ENCODE data around the gene CACNA1C. TPM values are rescaled to one million over a fixed set of nuclear protein-coding genes. Genes with fewer than 3 reads are reported as not detected.

Gene CACNA1C
- 10 to 100 TPM in 1 of 4 donors, 1 to 10 TPM in 3; 5.2 to 12.9 (median 6.3) TPM for total RNA-seq

DNA sequence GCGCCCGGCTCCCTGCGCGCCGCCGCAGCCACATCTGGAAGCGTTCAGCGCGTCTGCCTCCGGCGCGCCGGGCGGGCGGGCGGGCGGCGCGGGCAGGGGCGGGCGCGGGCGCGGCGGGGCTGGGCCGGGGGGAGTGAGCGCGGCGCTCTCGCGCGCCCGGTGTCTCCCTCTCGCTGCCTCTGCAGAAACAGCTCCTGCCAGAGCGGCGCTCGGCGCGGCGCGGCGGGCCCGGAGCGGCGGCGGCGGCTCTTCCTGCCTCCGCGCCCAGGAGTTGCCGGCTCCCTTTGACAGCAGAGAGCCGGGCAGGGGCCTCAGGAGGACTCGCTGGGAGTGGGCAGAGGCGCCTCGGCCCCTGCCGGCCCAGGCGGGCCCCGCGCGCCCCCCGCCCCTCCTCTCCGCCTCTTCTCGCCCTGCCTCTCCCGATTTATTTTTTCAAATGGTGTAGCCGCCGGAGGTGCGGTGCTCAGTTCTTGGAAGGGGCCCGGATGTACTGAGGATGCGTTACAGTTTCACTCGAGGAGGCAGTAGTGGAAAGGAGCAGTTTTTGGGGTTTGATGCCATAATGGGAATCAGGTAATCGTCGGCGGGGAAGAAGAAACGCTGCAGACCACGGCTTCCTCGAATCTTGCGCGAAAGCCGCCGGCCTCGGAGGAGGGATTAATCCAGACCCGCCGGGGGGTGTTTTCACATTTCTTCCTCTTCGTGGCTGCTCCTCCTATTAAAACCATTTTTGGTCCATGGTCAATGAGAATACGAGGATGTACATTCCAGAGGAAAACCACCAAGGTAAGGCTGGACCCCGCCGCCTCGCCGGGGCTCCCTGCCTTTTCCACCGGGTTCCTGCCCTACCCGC lies at the start of gene CACNA1C:
Gene CACNA1C (plus strand): TSS at position 162 of the 853 bp plus-strand sequence. CDS start 576 bp downstream, at position 738.
- Histone ChIP-seq H3K4me1 (peaks cover 0 to 24% (median 0%) of the 10 kb centered on the region in 4 donors), H3K4me3 (peak within 1 kb of the TSS; percentile 30 to 69 (median 38)), H3K27me3 (peaks cover 0 to 43% of the 10 kb centered on the region in 2 donors), H3K9me3 (no peaks in the 10 kb centered on the region), H3K27ac (peak within 1 kb of the TSS in 3 of 4 donors; percentile 17 to 79 (median 64)), H3K36me3 (no peaks in the 10 kb centered on the region)
- peak in 1 of 2 donors; percentile 21 for DNase-seq (ENCODE audit: low spot score in 2 of 2)
- no peak for TF ChIP-seq EP300 (IDR thresholded peaks at IDR 0.05)
- TF ChIP-seq, protein P1, sequence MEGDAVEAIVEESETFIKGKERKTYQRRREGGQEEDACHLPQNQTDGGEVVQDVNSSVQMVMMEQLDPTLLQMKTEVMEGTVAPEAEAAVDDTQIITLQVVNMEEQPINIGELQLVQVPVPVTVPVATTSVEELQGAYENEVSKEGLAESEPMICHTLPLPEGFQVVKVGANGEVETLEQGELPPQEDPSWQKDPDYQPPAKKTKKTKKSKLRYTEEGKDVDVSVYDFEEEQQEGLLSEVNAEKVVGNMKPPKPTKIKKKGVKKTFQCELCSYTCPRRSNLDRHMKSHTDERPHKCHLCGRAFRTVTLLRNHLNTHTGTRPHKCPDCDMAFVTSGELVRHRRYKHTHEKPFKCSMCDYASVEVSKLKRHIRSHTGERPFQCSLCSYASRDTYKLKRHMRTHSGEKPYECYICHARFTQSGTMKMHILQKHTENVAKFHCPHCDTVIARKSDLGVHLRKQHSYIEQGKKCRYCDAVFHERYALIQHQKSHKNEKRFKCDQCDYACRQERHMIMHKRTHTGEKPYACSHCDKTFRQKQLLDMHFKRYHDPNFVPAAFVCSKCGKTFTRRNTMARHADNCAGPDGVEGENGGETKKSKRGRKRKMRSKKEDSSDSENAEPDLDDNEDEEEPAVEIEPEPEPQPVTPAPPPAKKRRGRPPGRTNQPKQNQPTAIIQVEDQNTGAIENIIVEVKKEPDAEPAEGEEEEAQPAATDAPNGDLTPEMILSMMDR (IDR thresholded peaks at IDR 0.05): peak in 4 of 5 experiments; percentile 37 to 54 (median 38)
- WGBS, 2 donors: 0 to 1% methylated on average over 44 to 49 of the region's 90 CpGs

DNA sequence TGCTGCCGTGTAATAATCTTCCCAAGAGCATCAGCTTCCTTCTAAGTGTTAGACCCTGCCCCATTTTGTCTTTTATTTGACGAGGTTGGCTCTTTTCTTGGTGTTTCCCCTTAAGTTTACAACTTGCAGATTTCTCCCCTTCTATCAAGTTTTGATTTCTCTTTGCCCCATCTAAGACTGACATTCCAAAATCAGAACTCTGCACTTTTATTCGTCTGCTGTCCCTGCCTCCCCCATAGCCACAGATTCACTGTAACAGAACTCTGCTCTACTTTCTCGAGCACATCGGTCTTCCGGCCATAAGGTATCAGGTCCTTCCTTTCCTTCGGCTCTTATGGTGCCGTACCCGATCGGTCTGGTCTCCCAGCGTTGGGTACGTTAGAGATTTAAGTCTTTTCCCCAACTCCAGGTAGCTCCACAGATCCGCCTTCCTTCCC lies 49.1 kb upstream of the CACNA1C start:
- Histone ChIP-seq H3K27me3 (no peaks in the 10 kb centered on the region), H3K4me3 (peak overlapping the region; percentile 80 to 91 (median 86)), H3K4me1 (peaks cover 0 to 38% (median 10%) of the 10 kb centered on the region in 4 donors), H3K36me3 (no peaks in the 10 kb centered on the region), H3K9me3 (no peaks in the 10 kb centered on the region), H3K27ac (peak overlapping the region; percentile 77 to 94 (median 92))
- DNase-seq (ENCODE audit: low spot score in 2 of 2): peak in 1 of 2 donors; percentile 21
- TF ChIP-seq POLR2A (IDR thresholded peaks at IDR 0.05): no peak
- TF ChIP-seq EP300 (IDR thresholded peaks at IDR 0.05): no peak
- TF ChIP-seq, protein P1 (IDR thresholded peaks at IDR 0.05): no peak
- 1% methylated on average over 13 of the region's 13 CpGs for WGBS, 2 donors

DNA sequence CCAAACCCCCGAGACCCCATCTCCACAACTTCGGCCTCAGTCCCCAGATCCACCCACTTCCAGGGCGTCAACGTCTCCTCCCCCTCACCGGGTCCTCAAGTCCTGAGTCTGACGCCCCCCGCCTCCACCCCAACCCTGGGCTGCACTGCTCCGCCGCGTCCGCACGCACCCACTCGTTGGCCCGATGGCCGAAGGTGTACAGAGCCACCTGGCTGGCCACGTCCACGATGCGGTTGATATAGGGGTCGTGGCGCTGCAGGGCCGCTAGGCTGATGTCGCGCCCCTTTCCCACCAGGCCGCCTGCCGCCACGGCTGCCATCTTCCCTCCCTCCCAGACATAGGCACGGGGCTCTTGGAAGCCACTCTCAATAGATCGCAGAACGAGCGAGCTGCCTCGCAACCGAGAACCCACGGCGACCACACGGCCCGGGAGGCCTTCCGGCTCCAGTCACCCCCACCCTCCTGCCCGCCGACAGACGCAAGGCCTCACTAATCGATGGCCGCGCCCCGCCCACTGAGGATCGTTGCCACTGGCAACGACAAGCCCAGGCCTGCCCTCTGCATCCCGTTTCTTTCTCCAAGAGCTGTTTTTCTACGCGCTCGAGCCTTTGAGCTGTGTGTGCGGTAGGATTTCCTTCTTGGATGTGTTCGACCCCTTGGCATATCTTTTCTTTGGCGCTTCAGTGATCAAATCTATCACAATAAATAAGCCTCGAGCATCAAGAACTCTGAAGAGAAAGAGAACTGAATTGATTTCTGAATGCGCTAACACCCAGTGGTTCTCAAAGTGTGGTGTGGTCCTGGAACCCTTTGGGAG lies 48.5 kb upstream of the CACNA1C start, which contains the start of gene DCP1B:
Gene DCP1B (minus strand): TSS at position 345 of the 817 bp plus-strand sequence. CDS start 26 bp downstream, at position 319.
- H3K36me3 ChIP-seq: no peaks in the 10 kb centered on the region
- H3K4me3 ChIP-seq: peak within 1 kb of the TSS; percentile 80 to 91 (median 86)
- peak; percentile 94 to 95 for DNase-seq (ENCODE audit: low spot score in 2 of 2)
- H3K4me1 ChIP-seq: peaks cover 0 to 38% (median 10%) of the 10 kb centered on the region in 4 donors
- H3K27me3 ChIP-seq: no peaks in the 10 kb centered on the region
- H3K27ac ChIP-seq: peak within 1 kb of the TSS; percentile 77 to 94 (median 92)
- 3% methylated on average over 39 to 55 of the region's 55 CpGs for whole genome bisulfite sequencing, 2 donors
- TF ChIP-seq, protein P1 (IDR thresholded peaks at IDR 0.05): peak in 2 of 5 experiments; percentile 26 to 67
- TF ChIP-seq EP300 (IDR thresholded peaks at IDR 0.05) (peak; percentile 52 to 95), POLR2A (IDR thresholded peaks at IDR 0.05) (peak; percentile 36 to 68)
- no peaks in the 10 kb centered on the region for H3K9me3 ChIP-seq

DNA sequence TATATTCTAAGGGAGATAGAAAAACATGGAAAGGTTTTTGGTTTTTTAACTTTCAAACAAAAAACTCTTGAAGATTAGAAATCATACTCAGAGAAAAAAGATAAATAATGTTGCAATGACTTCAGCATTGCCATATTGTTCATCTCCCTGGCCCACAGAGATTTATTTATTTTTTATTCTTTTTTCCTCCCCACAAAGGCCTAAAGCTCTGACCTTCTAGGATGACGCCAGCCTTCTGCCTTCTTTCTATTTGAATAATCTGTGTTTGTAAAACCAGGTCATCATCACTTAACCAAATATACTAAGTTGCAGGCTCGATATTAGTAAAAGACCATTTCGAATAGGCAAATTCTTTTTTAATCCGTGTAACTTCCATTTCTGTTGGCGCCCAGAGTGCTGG lies 44.1 kb upstream of the CACNA1C start:
- Histone ChIP-seq H3K27me3 (no peaks in the 10 kb centered on the region), H3K36me3 (no peaks in the 10 kb centered on the region), H3K9me3 (no peaks in the 10 kb centered on the region), H3K4me3 (no peak overlapping the region), H3K27ac (no peak overlapping the region), H3K4me1 (peaks cover 0 to 8% (median 0%) of the 10 kb centered on the region in 4 donors)
- no peak for TF ChIP-seq POLR2A (IDR thresholded peaks at IDR 0.05)
- WGBS, 2 donors: 86 to 89% methylated on average over 5 of the region's 5 CpGs
- DNase-seq (ENCODE audit: low spot score in 2 of 2): no peak

DNA sequence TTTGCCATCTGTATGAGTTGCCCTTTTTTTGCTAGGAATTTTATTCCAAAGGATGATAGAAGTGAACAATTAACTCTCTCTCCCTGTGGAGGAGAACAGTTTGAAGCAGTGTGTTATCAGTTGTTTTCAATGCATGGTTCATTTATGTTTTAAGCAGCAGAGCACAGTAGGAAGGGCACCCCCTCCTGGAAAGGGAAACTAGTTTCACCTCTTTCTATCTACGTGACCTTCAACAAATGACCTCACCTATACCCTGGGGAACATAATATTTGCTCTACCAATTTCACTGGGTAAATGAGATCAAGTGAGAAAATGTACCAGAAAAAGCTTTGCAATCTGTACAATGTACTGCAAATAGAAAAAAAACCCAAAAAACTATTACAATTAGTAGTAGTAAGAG lies 43.2 kb upstream of the CACNA1C start:
- Histone ChIP-seq H3K36me3 (no peaks in the 10 kb centered on the region), H3K4me1 (peaks cover 0 to 13% (median 0%) of the 10 kb centered on the region in 4 donors), H3K4me3 (no peak overlapping the region), H3K27ac (no peak overlapping the region), H3K27me3 (no peaks in the 10 kb centered on the region), H3K9me3 (no peaks in the 10 kb centered on the region)
- no peak for DNase-seq (ENCODE audit: low spot score in 2 of 2)
- 37 to 40% methylated on average over 1 of the region's 1 CpG for WGBS, 2 donors
- TF ChIP-seq EP300 (IDR thresholded peaks at IDR 0.05) (no peak), POLR2A (IDR thresholded peaks at IDR 0.05) (no peak)
- TF ChIP-seq, protein P1 (IDR thresholded peaks at IDR 0.05): no peak

All from tibial nerve (tissue), 4 donors.